Activated T-helper 1 cell treated with anti-CD3 and anti-CD28 coated beads, Interleukin-2, amount 50 U/mL, for 16 hours (primary cell): Measurements from ENCODE around the gene C1QTNF5.
"Not testable (repeated sequence)": the region's sequence is repeated elsewhere in the genome, so short reads cannot be mapped to it uniquely, and the experiment has no call there.

Source experiments
- DNase-seq, 2 donors: peaks; one replicate each; pipeline ENCODE4 v3.0.0-alpha.2; 2020; ENCODE audit warnings: low read depth in 1 of 2, low spot score in 1 of 2

C1QTNF5 gene

GRCh38 chr11:119340335-119341221 lies at the start of gene C1QTNF5:
Gene C1QTNF5 (minus strand): TSS chr11:119340883. CDS start chr11:119340397, 486 bp downstream.
- DNase-seq: no peak

- no peak for DNase-seq
Observed at GRCh38 chr11:119389611-119390254, 49.0 kb upstream of the C1QTNF5 start.

GRCh38 chr11:119388103-119388502 lies 47.4 kb upstream of the C1QTNF5 start:
- DNase-seq: no peak

GRCh38 chr11:119384332-119384731 lies 43.6 kb upstream of the C1QTNF5 start:
- DNase-seq: no peak

GRCh38 chr11:119382513-119382912 lies 41.8 kb upstream of the C1QTNF5 start:
- DNase-seq: not testable (repeated sequence)

GRCh38 chr11:119382101-119382500 lies 41.4 kb upstream of the C1QTNF5 start:
- no peak for DNase-seq

GRCh38 chr11:119381181-119381988 lies 40.7 kb upstream of the C1QTNF5 start, which contains the start of gene USP2:
Gene USP2 (minus strand): TSS chr11:119381690. CDS start chr11:119373480, 8,210 bp downstream.
- DNase-seq: peak; percentile 89 to 95

GRCh38 chr11:119380827-119381180 lies 40.1 kb upstream of the C1QTNF5 start:
- no peak for DNase-seq

GRCh38 chr11:119380160-119380826 lies 39.6 kb upstream of the C1QTNF5 start:
- DNase-seq: no peak

- no peak for DNase-seq
Observed at GRCh38 chr11:119378851-119379465, 38.3 kb upstream of the C1QTNF5 start.

GRCh38 chr11:119377961-119378667 lies 37.4 kb upstream of the C1QTNF5 start:
- no peak for DNase-seq

- no peak for DNase-seq
Observed at GRCh38 chr11:119377112-119377901, 36.6 kb upstream of the C1QTNF5 start.

GRCh38 chr11:119376197-119376847 lies 35.6 kb upstream of the C1QTNF5 start:
- DNase-seq: no peak

- no peak for DNase-seq
Observed at GRCh38 chr11:119375337-119376196, 34.9 kb upstream of the C1QTNF5 start.

GRCh38 chr11:119374632-119375336 lies 34.1 kb upstream of the C1QTNF5 start:
- DNase-seq: no peak

- no peak for DNase-seq
Observed at GRCh38 chr11:119373921-119374631, 33.4 kb upstream of the C1QTNF5 start.
